Testis (tissue), 5 donors: Measurements from ENCODE around the gene CNTRL. TPM values are rescaled to one million over a fixed set of nuclear protein-coding genes. Genes with fewer than 3 reads are reported as not detected.
A peak's percentile ranks its signal among the peaks of the same experiment; 100 is the strongest.
"Not testable (repeated sequence)": the region's sequence is repeated elsewhere in the genome, so short reads cannot be mapped to it uniquely, and the experiment has no call there.

ENCODE experiments used
- DNase-seq: peaks from one replicate; pipeline ENCODE4 v3.0.0-alpha.2; 2019
- H3K27ac ChIP-seq, 2 donors: fragments of 200-600 bp; sonication (generic); one replicate each; pipeline ENCODE4 v1.5.1; 2019
- H3K27me3 ChIP-seq: fragments of 200-600 bp; sonication (generic); one replicate; pipeline ENCODE4 v1.5.1; 2019
- H3K36me3 ChIP-seq: fragments of 200-600 bp; sonication (generic); one replicate; pipeline ENCODE4 v1.5.1; 2017; ENCODE audit warnings: low read depth; ENCODE audit errors: missing control alignments
- H3K4me1 ChIP-seq: fragments of 200-600 bp; sonication (generic); one replicate; pipeline ENCODE4 v1.5.1; 2019
- H3K4me3 ChIP-seq, 2 donors: fragments of 200-600 bp; sonication (generic); one replicate each; pipeline ENCODE4 v1.5.1; 2017 to 2019
- H3K9me3 ChIP-seq: fragments of 200-600 bp; sonication (generic); one replicate; pipeline ENCODE4 v1.5.1; 2017
- CTCF ChIP-seq, 3 experiments: fragments of 450-650 bp in 2 of 3; fragments of 200-600 bp in 1 of 3; sonication (generic) in 1 of 3; IDR thresholded peaks; one replicate each; pipeline ENCODE4 v1.5.1; 2016 to 2019; ENCODE audit warnings: antibody characterized with exemption in 3 of 3, mild to moderate bottlenecking in 2 of 3, moderate library complexity in 1 of 3
- POLR2A ChIP-seq: fragments of 450-650 bp; IDR thresholded peaks from one replicate; pipeline ENCODE4 v1.6.1; 2017; ENCODE audit warnings: antibody characterized with exemption, mild to moderate bottlenecking, moderate library complexity
- WGBS, 2 donors: methylation state at CpG; one replicate each; pipeline ENCODE4 v1.1.5; 2018; 5-methylcytosine and 5-hydroxymethylcytosine counted together
- intact Hi-C: fragments of 100-400 bp; cut with DNase I; formaldehyde crosslinking; loops from one replicate; pipeline ENCODE4 v1.15.1; 2023; ENCODE audit warnings: low total_unique reads
- long read RNA-seq, 2 donors: transcript quantifications; one replicate each; lab custom pipeline, GENCODE V29; 2026
- polyA plus RNA-seq: library from polyadenylated mRNA; stranded (reverse); fragments of 350-450 nt; fragmentation: Illumina TruSeq; extraction: RNeasy Lipid Tissue Mini Kit (QIAGEN cat#74804); gene quantifications from one replicate; pipeline ENCODE4 v1.2.3, GENCODE V29; 2014; ENCODE audit warnings: low read depth, low replicate concordance; ENCODE audit not compliant: insufficient read depth
- total RNA-seq, 2 donors: library from RNA; depleted of rRNA; stranded (reverse); fragments of >200 nt; gene quantifications; one replicate each; pipeline ENCODE4 v1.2.3, GENCODE V29; 2016

Gene CNTRL
- total RNA-seq (10 to 100 TPM; 57.7 to 94.7 TPM), polyA plus RNA-seq (42.4 TPM)
- long read RNA-seq, donor 1 = 0 reads
- long read RNA-seq, donor 2 = 0 reads

DNA sequence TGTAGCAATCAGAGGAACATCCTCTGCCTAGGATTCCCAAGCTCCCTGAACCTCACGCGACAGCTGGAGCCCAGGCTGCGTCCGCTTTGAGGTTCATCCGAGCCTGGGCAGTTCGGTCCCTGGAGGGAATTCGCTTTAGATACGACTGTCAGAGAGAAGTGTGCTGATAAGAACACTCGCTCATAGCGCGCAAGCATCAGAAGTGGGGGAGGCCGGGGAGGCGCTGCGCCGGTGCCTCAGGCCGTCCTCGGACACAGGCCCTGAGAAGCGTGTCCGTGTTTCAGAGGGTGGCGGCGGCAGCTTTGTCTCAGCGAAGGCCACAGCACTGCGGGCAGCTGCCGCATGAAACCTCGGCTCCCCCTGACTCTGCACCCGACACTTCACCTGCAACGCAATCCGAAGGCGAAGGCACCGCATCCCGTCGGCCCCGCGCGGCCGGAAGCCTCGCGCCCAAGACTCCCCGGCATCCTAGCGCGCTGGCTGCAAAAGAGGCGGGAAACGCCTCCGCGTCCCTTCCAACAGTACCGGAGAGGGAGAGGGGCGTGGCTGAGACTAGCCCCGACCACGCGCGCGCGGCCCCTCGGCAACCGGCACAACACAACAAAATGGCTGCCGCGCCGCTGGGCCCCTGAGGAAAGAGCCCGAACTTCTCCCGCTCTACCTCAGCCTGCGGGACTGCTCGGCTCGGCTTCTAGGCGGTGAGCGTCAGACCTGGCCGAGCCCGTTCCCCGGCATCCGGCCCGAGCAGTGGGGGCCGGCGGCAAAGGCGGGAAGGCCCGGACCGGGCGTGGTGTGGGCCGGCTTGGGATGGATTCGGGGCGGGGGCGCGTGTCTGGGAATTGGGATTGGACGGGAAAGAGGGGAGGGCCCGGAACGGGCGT lies at the start of gene CNTRL:
CNTRL (plus strand) TSS at position 586 of the 881 bp plus-strand sequence. CDS start 13,372 bp downstream, outside the sequence.
- H3K27ac ChIP-seq = peak within 1 kb of the TSS; percentile 91 to 94
- no peaks in the 10 kb centered on the region for H3K27me3 ChIP-seq
- peak; percentile 95 for DNase-seq
- WGBS, 2 donors = 0% methylated on average over 31 to 70 of the region's 85 CpGs
- H3K36me3 ChIP-seq = no peaks in the 10 kb centered on the region
- TF ChIP-seq CTCF (IDR thresholded peaks at IDR 0.05) (no peak), POLR2A (no peak)
- intact Hi-C loops = no loop called here
- H3K9me3 ChIP-seq = no peaks in the 10 kb centered on the region
- peaks cover 5% of the 10 kb centered on the region for H3K4me1 ChIP-seq
- H3K4me3 ChIP-seq = peak within 1 kb of the TSS; percentile 75 to 90

GRCh38 chr9:121026260-121026691 lies 48.5 kb upstream of the CNTRL start:
- peaks cover 6% of the 10 kb centered on the region for H3K4me1 ChIP-seq
- WGBS, 2 donors = 84 to 91% methylated on average over 3 of the region's 3 CpGs
- intact Hi-C loops = no loop called here
- H3K27ac ChIP-seq = no peak overlapping the region
- no peak for DNase-seq
- no peak for TF ChIP-seq CTCF (IDR thresholded peaks at IDR 0.05)
- TF ChIP-seq POLR2A = no peak
- H3K4me3 ChIP-seq = no peak overlapping the region
- H3K27me3 ChIP-seq = no peaks in the 10 kb centered on the region
- H3K9me3 ChIP-seq = no peaks in the 10 kb centered on the region
- H3K36me3 ChIP-seq = no peaks in the 10 kb centered on the region

DNA sequence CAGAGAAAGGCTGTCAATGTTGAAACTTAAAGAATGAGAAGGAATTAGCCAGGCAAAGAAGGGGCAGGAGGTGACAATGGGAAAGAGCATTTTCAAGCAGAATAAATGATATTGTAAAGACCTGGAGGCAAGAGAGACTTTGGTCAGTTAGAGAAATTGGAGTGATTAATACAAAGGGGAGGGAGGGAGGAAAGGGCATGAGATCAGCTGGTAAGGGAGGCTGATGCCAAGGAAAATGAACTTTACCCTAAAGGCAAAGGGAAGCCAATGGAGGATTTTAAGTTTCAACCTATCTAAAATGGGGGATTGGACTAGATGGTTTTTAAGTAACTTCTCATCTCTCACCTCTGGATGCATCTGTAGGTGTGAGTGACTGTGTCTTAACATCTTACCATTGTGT lies 48.0 kb upstream of the CNTRL start:
- Histone ChIP-seq H3K36me3 (no peaks in the 10 kb centered on the region), H3K27me3 (no peaks in the 10 kb centered on the region), H3K9me3 (no peaks in the 10 kb centered on the region), H3K4me3 (no peak overlapping the region), H3K27ac (no peak overlapping the region), H3K4me1 (peaks cover 1% of the 10 kb centered on the region)
- TF ChIP-seq CTCF (IDR thresholded peaks at IDR 0.05) (no peak), POLR2A (no peak)
- DNase-seq = no peak
- intact Hi-C loops = no loop called here

DNA sequence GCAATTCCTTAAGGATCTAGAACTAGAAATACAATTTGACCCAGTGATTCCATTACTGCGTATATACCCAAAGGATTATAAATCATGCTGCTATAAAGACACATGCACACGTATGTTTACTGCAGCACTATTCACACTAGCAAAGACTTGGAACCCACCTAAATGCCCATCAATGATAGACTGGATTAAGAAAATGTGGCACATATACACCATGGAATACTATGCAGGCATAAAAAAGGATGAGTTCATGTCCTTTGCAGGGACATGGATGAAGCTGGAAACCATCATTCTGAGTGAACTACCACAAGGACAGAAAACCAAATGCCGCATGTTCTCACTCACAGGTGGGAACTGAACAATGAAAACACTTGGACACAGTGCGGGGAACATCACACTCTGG lies 46.5 kb upstream of the CNTRL start:
- 74% methylated on average over 4 of the region's 4 CpGs for WGBS, 2 donors
- H3K27ac ChIP-seq, H3K4me3 ChIP-seq, H3K36me3 ChIP-seq, DNase-seq, H3K4me1 ChIP-seq, H3K27me3 ChIP-seq, intact Hi-C loops, H3K9me3 ChIP-seq: not testable (repeated sequence)

DNA sequence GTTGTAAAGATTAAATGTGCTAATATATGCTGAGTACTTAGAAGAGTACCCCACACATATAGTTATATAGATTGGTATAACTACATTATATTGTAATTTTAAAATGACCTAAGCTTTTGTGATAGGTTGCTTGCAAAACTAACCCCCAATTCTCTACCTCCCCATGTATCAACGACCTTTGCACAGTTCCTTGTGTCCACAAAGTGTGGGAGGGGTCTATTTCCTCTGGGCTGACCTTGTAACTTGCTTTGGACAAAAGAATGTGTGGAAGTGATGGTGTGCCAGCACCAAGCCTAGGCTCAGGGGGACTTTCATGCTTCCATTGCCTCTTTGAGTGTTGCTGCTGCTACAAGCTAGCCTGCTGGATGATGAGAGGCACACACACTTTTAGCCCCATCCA lies 45.3 kb upstream of the CNTRL start:
- TF ChIP-seq CTCF (IDR thresholded peaks at IDR 0.05) = no peak
- no peak for TF ChIP-seq POLR2A
- Histone ChIP-seq H3K27me3 (no peaks in the 10 kb centered on the region), H3K4me3 (no peak overlapping the region), H3K9me3 (no peaks in the 10 kb centered on the region), H3K27ac (no peak overlapping the region), H3K36me3 (no peaks in the 10 kb centered on the region), H3K4me1 (no peaks in the 10 kb centered on the region)
- intact Hi-C loops = no loop called here
- DNase-seq = no peak
- 50 to 80% methylated on average over 1 of the region's 1 CpG for WGBS, 2 donors
